Measurements from ENCODE around the gene FGD4. TPM values are rescaled to one million over a fixed set of nuclear protein-coding genes. Genes with fewer than 3 reads are reported as not detected.

The FGD4 gene
- total RNA-seq, 1 donor from 2014 or later: 65.5 TPM

GRCh38 chr12:32379213-32379612 is 20.1 kb upstream of the FGD4 start:
- ATAC-seq (no peak), DNase-seq (no peak)
- intact Hi-C loops (cut with DNase I): no loop called here
- H3K4me3 ChIP-seq: no peak overlapping the region
- no peak for TF ChIP-seq CTCF (IDR thresholded peaks at IDR 0.05)
- no peaks in the 10 kb centered on the region for H3K4me1 ChIP-seq
- no peaks in the 10 kb centered on the region for H3K27me3 ChIP-seq
- no peaks in the 10 kb centered on the region for H3K36me3 ChIP-seq
- H3K27ac ChIP-seq: no peak overlapping the region
- H3K9me3 ChIP-seq: no peaks in the 10 kb centered on the region

GRCh38 chr12:32379667-32380066 is 19.7 kb upstream of the FGD4 start:
- no peak for DNase-seq
- intact Hi-C loops (cut with DNase I): no loop called here
- H3K4me3 ChIP-seq: no peak overlapping the region
- H3K27me3 ChIP-seq: no peaks in the 10 kb centered on the region
- H3K9me3 ChIP-seq: no peaks in the 10 kb centered on the region
- no peaks in the 10 kb centered on the region for H3K4me1 ChIP-seq
- TF ChIP-seq CTCF (IDR thresholded peaks at IDR 0.05): no peak
- H3K36me3 ChIP-seq: no peaks in the 10 kb centered on the region
- ATAC-seq: no peak
- H3K27ac ChIP-seq: no peak overlapping the region

- Histone ChIP-seq H3K27ac (no peak overlapping the region), H3K9me3 (no peaks in the 10 kb centered on the region), H3K4me1 (no peaks in the 10 kb centered on the region), H3K4me3 (no peak overlapping the region), H3K36me3 (no peaks in the 10 kb centered on the region), H3K27me3 (no peaks in the 10 kb centered on the region)
- TF ChIP-seq CTCF (IDR thresholded peaks at IDR 0.05): no peak
- DNase-seq (no peak), ATAC-seq (no peak)
- intact Hi-C loops (cut with DNase I): no loop called here
These were observed 17.1 kb upstream of the FGD4 start for GRCh38 chr12:32382226-32382625.

GRCh38 chr12:32390572-32391219 is 8.7 kb upstream of the FGD4 start:
- Histone ChIP-seq H3K27ac (peak overlapping the region; percentile 6), H3K4me1 (no peaks in the 10 kb centered on the region), H3K9me3 (no peaks in the 10 kb centered on the region), H3K36me3 (no peaks in the 10 kb centered on the region), H3K27me3 (no peaks in the 10 kb centered on the region), H3K4me3 (peak overlapping the region; percentile 46)
- DNase-seq (peak; percentile 86), ATAC-seq (peak; percentile 93)
- no peak for TF ChIP-seq CTCF (IDR thresholded peaks at IDR 0.05)
- intact Hi-C loops (cut with DNase I): no loop called here

GRCh38 chr12:32395026-32395425 is 4.3 kb upstream of the FGD4 start:
- H3K9me3 ChIP-seq: no peaks in the 10 kb centered on the region
- no peak for DNase-seq
- no peaks in the 10 kb centered on the region for H3K27me3 ChIP-seq
- H3K27ac ChIP-seq: no peak overlapping the region
- intact Hi-C loops (cut with DNase I): no loop called here
- no peaks in the 10 kb centered on the region for H3K36me3 ChIP-seq
- H3K4me3 ChIP-seq: no peak overlapping the region
- no peak for ATAC-seq
- H3K4me1 ChIP-seq: peaks cover 7% of the 10 kb centered on the region
- TF ChIP-seq CTCF (IDR thresholded peaks at IDR 0.05): no peak

GRCh38 chr12:32397696-32398095 is 1.7 kb upstream of the FGD4 start:
- H3K27me3 ChIP-seq: no peaks in the 10 kb centered on the region
- H3K9me3 ChIP-seq: no peaks in the 10 kb centered on the region
- no peaks in the 10 kb centered on the region for H3K36me3 ChIP-seq
- ATAC-seq (no peak), DNase-seq (no peak)
- no peak overlapping the region for H3K4me3 ChIP-seq
- H3K27ac ChIP-seq: no peak overlapping the region
- no peak for TF ChIP-seq CTCF (IDR thresholded peaks at IDR 0.05)
- H3K4me1 ChIP-seq: peaks cover 7% of the 10 kb centered on the region
- intact Hi-C loops (cut with DNase I): no loop called here

Data from upper lobe of right lung (tissue), 1 donor.